B cell (primary cell): ENCODE results near the gene RUBCNL. TPM values are rescaled to one million over a fixed set of nuclear protein-coding genes. Genes with fewer than 3 reads are reported as not detected.

Experiments used
- ATAC-seq: fragments of 200-7000 bp; cut with Tn5 transposase; one replicate; pipeline ENCODE4 v1.10.0; 2021; ENCODE audit warnings: low read depth, mild to moderate bottlenecking, moderate number of reproducible peaks, moderate library complexity
- CTCF ChIA-PET: fragments of 350-600 bp; sonication (Branson Sonifier 250); formaldehyde crosslinking; loops from one replicate; lab custom pipeline; 2021; ENCODE audit warnings: antibody characterized with exemption, inconsistent platforms; lab: Charles Lee
- POLR2A ChIA-PET: fragments of 350-600 bp; sonication (Branson Sonifier 250); formaldehyde crosslinking; loops from one replicate; lab custom pipeline; 2021; ENCODE audit warnings: antibody characterized with exemption; lab: Charles Lee
- DNase-seq: peaks from one replicate; pipeline ENCODE4 v3.0.0; 2013
- H2AFZ ChIP-seq: 2 replicates; pipeline ENCODE4 v1.6.1; 2012; ENCODE audit warnings: mild to moderate bottlenecking, low read depth, low read length; ENCODE audit not compliant: insufficient read depth, poor library complexity, severe bottlenecking
- H3K27ac ChIP-seq, 2 donors: 1 replicate in 1 of 2; 2 replicates in 1 of 2; pipeline ENCODE4 v1.5.1; 2012 to 2013; ENCODE audit warnings: low read length in 2 of 2, mild to moderate bottlenecking in 2 of 2, moderate library complexity in 1 of 2
- H3K27me3 ChIP-seq, 4 experiments: fragments of 200-600 bp in 1 of 4; sonication (generic) in 1 of 4; replicated peaks in 1 of 4; 1 replicate in 2 of 4; 2 replicates in 2 of 4; pipeline versions ENCODE4 v1.6.1 to v1.7.0; 2013 to 2016; ENCODE audit warnings: low read length in 3 of 4, mild to moderate bottlenecking in 2 of 4, mixed read lengths in 1 of 4, moderate library complexity in 1 of 4; ENCODE audit not compliant: insufficient read depth in 4 of 4, control insufficient read depth in 3 of 4; ENCODE audit errors: control extremely low read depth in 1 of 4
- H3K36me3 ChIP-seq, 2 experiments: replicated peaks in 1 of 2; 1 replicate in 1 of 2; 2 replicates in 1 of 2; pipeline versions ENCODE4 v1.6.1 to v1.7.1; 2013; ENCODE audit warnings: low read length in 1 of 2; ENCODE audit not compliant: insufficient read depth in 2 of 2, control insufficient read depth in 1 of 2; ENCODE audit errors: control extremely low read depth in 1 of 2, extremely low read depth in 1 of 2
- H3K4me1 ChIP-seq, 2 donors: fragments of 200-600 bp in 1 of 2; sonication (generic) in 1 of 2; 1 replicate in 1 of 2; 2 replicates in 1 of 2; pipeline versions ENCODE4 v1.5.1 to v1.6.1; 2013 to 2017; ENCODE audit warnings: low read length in 2 of 2; ENCODE audit not compliant: control insufficient read depth in 2 of 2, insufficient read depth in 2 of 2
- H3K4me2 ChIP-seq: replicated peaks from 2 replicates; pipeline ENCODE3; 2012; ENCODE audit warnings: mild to moderate bottlenecking, low read depth, low read length; ENCODE audit not compliant: poor library complexity, severe bottlenecking
- H3K4me3 ChIP-seq, 5 experiments: fragments of 200-600 bp in 1 of 5; sonication (generic) in 1 of 5; 1 replicate in 3 of 5; 2 replicates in 2 of 5; pipeline versions ENCODE4 v1.5.1 to v1.7.0; 2011 to 2016; ENCODE audit warnings: low read length in 4 of 5, mild to moderate bottlenecking in 4 of 5, low read depth in 2 of 5, control low read depth in 1 of 5, moderate library complexity in 1 of 5; ENCODE audit not compliant: insufficient read depth in 1 of 5; ENCODE audit errors: control extremely low read depth in 1 of 5, extremely low read depth in 1 of 5
- H3K79me2 ChIP-seq: fragments of 200-600 bp; sonication (generic); one replicate; pipeline ENCODE4 v1.6.0; 2016; ENCODE audit warnings: low read length; ENCODE audit not compliant: control insufficient read depth, insufficient read depth
- H3K9ac ChIP-seq: fragments of 200-600 bp; sonication (generic); 2 replicates; pipeline ENCODE4 v1.6.1; 2017; ENCODE audit warnings: mild to moderate bottlenecking, low read length, moderate library complexity
- H3K9me3 ChIP-seq, 3 donors: one replicate each; pipeline versions ENCODE4 v1.6.1 to v1.7.1; 2013; ENCODE audit warnings: low read length in 2 of 3; ENCODE audit not compliant: control insufficient read depth in 2 of 3, insufficient read depth in 1 of 3; ENCODE audit errors: control extremely low read depth in 1 of 3
- H4K20me1 ChIP-seq: 2 replicates; pipeline ENCODE4 v1.6.0; 2012; ENCODE audit warnings: mild to moderate bottlenecking, low read length; ENCODE audit not compliant: insufficient read depth, control insufficient read depth, poor library complexity, severe bottlenecking
- H3K27ac Mint-ChIP-seq: one replicate; pipeline ENCODE4 v1.8.0; 2021; ENCODE audit warnings: mixed read lengths
- H3K27me3 Mint-ChIP-seq: one replicate; pipeline ENCODE4 v1.8.0; 2021; ENCODE audit warnings: mixed read lengths
- H3K4me1 Mint-ChIP-seq: one replicate; pipeline ENCODE4 v1.8.0; 2021; ENCODE audit warnings: mixed read lengths
- H3K4me3 Mint-ChIP-seq: one replicate; pipeline ENCODE4 v1.8.0; 2021; ENCODE audit warnings: mixed read lengths
- H3K9me3 Mint-ChIP-seq: one replicate; pipeline ENCODE4 v1.8.0; 2022; ENCODE audit warnings: mixed read lengths; ENCODE audit not compliant: insufficient read depth
- EZH2 ChIP-seq: IDR thresholded peaks from 2 replicates; pipeline ENCODE4 v1.6.1; 2012; ENCODE audit warnings: borderline replicate concordance, low read depth, mild to moderate bottlenecking, moderate library complexity, low read length; ENCODE audit not compliant: insufficient read depth, poor library complexity, severe bottlenecking
- WGBS: methylation state at CpG from one replicate; pipeline ENCODE4 v1.1.5; 2013; ENCODE audit warnings: missing lambda C conversion rate; ENCODE audit not compliant: insufficient coverage; 5-methylcytosine and 5-hydroxymethylcytosine counted together
- intact Hi-C: fragments of 100-400 bp; cut with micrococcal nuclease; formaldehyde crosslinking; loops from one replicate; pipeline ENCODE4 v1.10.0; 2022
- polyA plus RNA-seq: library from polyadenylated mRNA; depleted of rRNA; stranded (reverse); fragments of >200 nt; gene quantifications from 2 replicates; pipeline ENCODE4 v1.2.3, GENCODE V29; 2012
- total RNA-seq, 2 donors: library from RNA; stranded (reverse); fragments of 120-200 nt in 1 of 2; gene quantifications; 1 replicate in 1 of 2; 2 replicates in 1 of 2; pipeline versions ENCODE4 v1.2.3 to v1.2.4, GENCODE V29; 2013 to 2022
- TF ChIP-seq, protein P1 (sequence below): fragments of 200-600 bp; IDR thresholded peaks from one replicate; pipeline ENCODE4 v1.8.0; 2022; ENCODE audit warnings: antibody characterized with exemption, mild to moderate bottlenecking

The RUBCNL gene
- total and polyA plus RNA-seq, 2 donors (not counting 1 experiment from before 2014, with no cell fraction given) = 185 to 370 TPM

DNA sequence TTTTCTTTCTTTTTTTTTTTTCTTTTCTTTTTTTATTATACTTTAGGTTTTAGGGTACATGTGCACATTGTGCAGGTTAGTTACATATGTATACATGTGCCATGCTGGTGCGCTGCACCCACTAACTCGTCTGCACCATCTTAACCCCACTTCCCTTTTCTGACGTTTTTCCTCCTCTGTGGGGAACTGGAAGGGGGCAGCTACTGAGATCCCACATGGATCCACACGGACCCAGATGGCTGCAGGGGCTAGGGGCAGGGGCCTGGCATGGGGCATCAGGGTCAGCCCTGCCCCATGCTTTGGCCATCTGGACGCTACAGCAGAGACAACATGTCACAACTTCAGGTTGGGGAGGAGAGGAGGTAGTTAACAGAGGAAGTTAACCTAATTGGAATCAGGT lies 54.3 kb downstream of the RUBCNL start:
- H3K4me1 ChIP-seq = peaks cover 6 to 15% of the 10 kb centered on the region in 2 donors
- peaks cover 0 to 7% (median 4%) of the 10 kb centered on the region in 3 donors for H3K9me3 ChIP-seq
- no peak overlapping the region for H3K9ac ChIP-seq
- no peak overlapping the region for H3K4me3 ChIP-seq
- Mint-ChIP-seq H3K27me3 (no peaks in the 10 kb centered on the region), H3K9me3 (peaks cover 2% of the 10 kb centered on the region), H3K27ac (no peak overlapping the region), H3K4me1 (peaks cover 28% of the 10 kb centered on the region), H3K4me3 (no peak overlapping the region)
- no peak for ATAC-seq
- POLR2A ChIA-PET = no interaction called here
- no peaks in the 10 kb centered on the region for H3K27me3 ChIP-seq
- H3K27ac ChIP-seq = no peak overlapping the region
- TF ChIP-seq, protein P1, sequence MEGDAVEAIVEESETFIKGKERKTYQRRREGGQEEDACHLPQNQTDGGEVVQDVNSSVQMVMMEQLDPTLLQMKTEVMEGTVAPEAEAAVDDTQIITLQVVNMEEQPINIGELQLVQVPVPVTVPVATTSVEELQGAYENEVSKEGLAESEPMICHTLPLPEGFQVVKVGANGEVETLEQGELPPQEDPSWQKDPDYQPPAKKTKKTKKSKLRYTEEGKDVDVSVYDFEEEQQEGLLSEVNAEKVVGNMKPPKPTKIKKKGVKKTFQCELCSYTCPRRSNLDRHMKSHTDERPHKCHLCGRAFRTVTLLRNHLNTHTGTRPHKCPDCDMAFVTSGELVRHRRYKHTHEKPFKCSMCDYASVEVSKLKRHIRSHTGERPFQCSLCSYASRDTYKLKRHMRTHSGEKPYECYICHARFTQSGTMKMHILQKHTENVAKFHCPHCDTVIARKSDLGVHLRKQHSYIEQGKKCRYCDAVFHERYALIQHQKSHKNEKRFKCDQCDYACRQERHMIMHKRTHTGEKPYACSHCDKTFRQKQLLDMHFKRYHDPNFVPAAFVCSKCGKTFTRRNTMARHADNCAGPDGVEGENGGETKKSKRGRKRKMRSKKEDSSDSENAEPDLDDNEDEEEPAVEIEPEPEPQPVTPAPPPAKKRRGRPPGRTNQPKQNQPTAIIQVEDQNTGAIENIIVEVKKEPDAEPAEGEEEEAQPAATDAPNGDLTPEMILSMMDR = no peak
- TF ChIP-seq EZH2 = no peak
- CTCF ChIA-PET = interaction anchor here (2.3 kb wide), 1 partner anchor 11 kb away, joined by 8 read pairs; no protein-coding TSS in a partner anchor
- H2AFZ ChIP-seq = no peak overlapping the region
- H3K4me2 ChIP-seq = no peak overlapping the region
- no peak for DNase-seq
- intact Hi-C loops = no loop called here
- H3K36me3 ChIP-seq = peaks cover 1 to 6% of the 10 kb centered on the region in 2 experiments
- peaks cover 3% of the 10 kb centered on the region for H4K20me1 ChIP-seq
- peaks cover 4% of the 10 kb centered on the region for H3K79me2 ChIP-seq
- WGBS = 68% methylated on average over 2 of the region's 5 CpGs

DNA sequence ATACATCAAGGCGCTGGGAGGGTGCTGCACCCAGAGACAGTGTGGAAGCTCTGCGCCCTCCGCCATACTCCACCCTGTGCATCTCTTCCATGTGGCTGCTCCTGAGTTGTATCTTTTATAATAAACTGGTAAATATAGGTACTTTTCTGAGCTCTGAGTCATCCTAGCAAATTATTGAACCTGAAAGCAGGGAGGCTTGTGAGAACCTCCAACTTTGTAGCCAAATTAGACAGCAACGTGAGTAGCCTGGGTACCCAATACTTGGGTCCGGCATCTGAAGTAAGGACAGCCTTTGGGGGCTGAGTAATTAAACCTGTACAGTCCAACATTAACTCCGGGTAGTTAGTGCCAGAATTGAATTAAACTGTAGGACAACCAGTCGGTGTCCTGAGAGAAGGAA lies 57.4 kb downstream of the RUBCNL start:
- Mint-ChIP-seq H3K4me3 (no peak overlapping the region), H3K27me3 (no peaks in the 10 kb centered on the region), H3K27ac (no peak overlapping the region), H3K9me3 (no peaks in the 10 kb centered on the region), H3K4me1 (peaks cover 21% of the 10 kb centered on the region)
- peaks cover 4% of the 10 kb centered on the region for H3K79me2 ChIP-seq
- no peak overlapping the region for H3K9ac ChIP-seq
- ChIA-PET POLR2A (interaction anchor here (0.6 kb wide), 1 partner anchor 263 kb away, joined by 3 read pairs; no protein-coding TSS in a partner anchor), CTCF (interaction anchor here (1.2 kb wide), 1 partner anchor 10 kb away, joined by 4 read pairs; no protein-coding TSS in a partner anchor)
- intact Hi-C loops = no loop called here
- H3K9me3 ChIP-seq = no peaks in the 10 kb centered on the region
- H3K36me3 ChIP-seq = peaks cover 0 to 1% of the 10 kb centered on the region in 2 experiments
- no peak for TF ChIP-seq EZH2
- H3K27me3 ChIP-seq = no peaks in the 10 kb centered on the region
- no peaks in the 10 kb centered on the region for H4K20me1 ChIP-seq
- H2AFZ ChIP-seq = no peak overlapping the region
- DNase-seq (no peak), ATAC-seq (no peak)
- H3K27ac ChIP-seq = no peak overlapping the region
- H3K4me3 ChIP-seq = no peak overlapping the region
- no peak overlapping the region for H3K4me2 ChIP-seq
- WGBS = 13% methylated on average over 1 of the region's 7 CpGs
- peaks cover 6 to 11% of the 10 kb centered on the region in 2 donors for H3K4me1 ChIP-seq
